Liver (tissue), 2 donors: Measurements from ENCODE around the gene ZNF227.

Experiments used
- YY1 ChIP-seq: IDR thresholded peaks from 2 replicates; pipeline ENCODE4 v1.6.1; 2016; ENCODE audit warnings: antibody characterized with exemption, mild to moderate bottlenecking
- TF ChIP-seq, protein P1 (sequence below): fragments of 150-350 bp; IDR thresholded peaks from 2 replicates; pipeline ENCODE4 v1.5.1; 2017; ENCODE audit warnings: improper control_type of control experiment, low read depth, low read length; ENCODE audit not compliant: missing input control
- donor health status: healthy.

DNA sequence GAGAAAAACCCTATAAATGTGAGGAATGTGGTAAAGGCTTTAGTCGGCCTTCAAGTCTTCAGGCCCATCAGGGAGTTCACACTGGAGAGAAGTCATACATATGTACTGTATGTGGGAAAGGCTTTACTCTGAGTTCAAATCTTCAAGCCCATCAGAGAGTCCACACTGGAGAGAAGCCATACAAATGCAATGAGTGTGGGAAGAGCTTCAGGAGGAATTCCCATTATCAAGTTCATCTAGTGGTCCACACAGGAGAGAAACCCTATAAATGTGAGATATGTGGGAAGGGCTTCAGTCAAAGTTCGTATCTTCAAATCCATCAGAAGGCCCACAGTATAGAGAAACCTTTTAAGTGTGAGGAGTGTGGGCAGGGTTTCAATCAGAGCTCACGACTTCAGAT lies 35.7 kb upstream of the ZNF227 start:
- no peak for TF ChIP-seq YY1
- TF ChIP-seq, protein P1, sequence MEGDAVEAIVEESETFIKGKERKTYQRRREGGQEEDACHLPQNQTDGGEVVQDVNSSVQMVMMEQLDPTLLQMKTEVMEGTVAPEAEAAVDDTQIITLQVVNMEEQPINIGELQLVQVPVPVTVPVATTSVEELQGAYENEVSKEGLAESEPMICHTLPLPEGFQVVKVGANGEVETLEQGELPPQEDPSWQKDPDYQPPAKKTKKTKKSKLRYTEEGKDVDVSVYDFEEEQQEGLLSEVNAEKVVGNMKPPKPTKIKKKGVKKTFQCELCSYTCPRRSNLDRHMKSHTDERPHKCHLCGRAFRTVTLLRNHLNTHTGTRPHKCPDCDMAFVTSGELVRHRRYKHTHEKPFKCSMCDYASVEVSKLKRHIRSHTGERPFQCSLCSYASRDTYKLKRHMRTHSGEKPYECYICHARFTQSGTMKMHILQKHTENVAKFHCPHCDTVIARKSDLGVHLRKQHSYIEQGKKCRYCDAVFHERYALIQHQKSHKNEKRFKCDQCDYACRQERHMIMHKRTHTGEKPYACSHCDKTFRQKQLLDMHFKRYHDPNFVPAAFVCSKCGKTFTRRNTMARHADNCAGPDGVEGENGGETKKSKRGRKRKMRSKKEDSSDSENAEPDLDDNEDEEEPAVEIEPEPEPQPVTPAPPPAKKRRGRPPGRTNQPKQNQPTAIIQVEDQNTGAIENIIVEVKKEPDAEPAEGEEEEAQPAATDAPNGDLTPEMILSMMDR, result no peak
